GM03348 (cell line): ENCODE data around the gene CREBBP.
"Not testable (repeated sequence)": the region's sequence is repeated elsewhere in the genome, so short reads cannot be mapped to it uniquely, and the experiment has no call there.

Experiments
- DNase-seq: peaks from one replicate; pipeline ENCODE4 v3.0.0; 2012; ENCODE audit warnings: low spot score

CREBBP gene

GRCh38 chr16:3714378-3714777, 166.1 kb downstream of the CREBBP start:
- not testable (repeated sequence) for DNase-seq

GRCh38 chr16:3713587-3714242, 166.8 kb downstream of the CREBBP start:
- no peak for DNase-seq

GRCh38 chr16:3712861-3713372, 167.6 kb downstream of the CREBBP start:
- no peak for DNase-seq

- no peak for DNase-seq
Observed at GRCh38 chr16:3706253-3707012, 174.1 kb downstream of the CREBBP start.

GRCh38 chr16:3702082-3702481, 178.4 kb downstream of the CREBBP start:
- DNase-seq, result no peak

- DNase-seq, result no peak
Observed at GRCh38 chr16:3701531-3701930, 179.0 kb downstream of the CREBBP start.

- DNase-seq, result no peak
Observed at GRCh38 chr16:3698941-3699340, 181.6 kb downstream of the CREBBP start.

- peak; percentile 32 for DNase-seq
Observed at GRCh38 chr16:3696425-3697218, 183.9 kb downstream of the CREBBP start.

- DNase-seq, result no peak
Observed at GRCh38 chr16:3695610-3696369, 184.7 kb downstream of the CREBBP start.

GRCh38 chr16:3694051-3694450, 186.5 kb downstream of the CREBBP start:
- DNase-seq, result no peak

- DNase-seq, result no peak
Observed at GRCh38 chr16:3691761-3692160, 188.8 kb downstream of the CREBBP start.

GRCh38 chr16:3690980-3691720, 189.4 kb downstream of the CREBBP start:
- DNase-seq, result peak; percentile 55

- DNase-seq, result peak; percentile 98
Observed at GRCh38 chr16:3690470-3690928, 190.0 kb downstream of the CREBBP start.

- DNase-seq, result no peak
Observed at GRCh38 chr16:3689731-3690130, 190.8 kb downstream of the CREBBP start.

GRCh38 chr16:3687792-3688191, 192.7 kb downstream of the CREBBP start:
- DNase-seq, result no peak

GRCh38 chr16:3687021-3687420, 193.5 kb downstream of the CREBBP start:
- no peak for DNase-seq

GRCh38 chr16:3681206-3681605, 199.3 kb downstream of the CREBBP start:
- peak; percentile 33 for DNase-seq

- DNase-seq, result no peak
Observed at GRCh38 chr16:3677994-3678393, 202.5 kb downstream of the CREBBP start.

GRCh38 chr16:3675601-3676130, 204.8 kb downstream of the CREBBP start:
- DNase-seq, result no peak
